ENCODE results near the gene MYO1G. TPM values are rescaled to one million over a fixed set of nuclear protein-coding genes. Genes with fewer than 3 reads are reported as not detected.
"Not testable (repeated sequence)": the region's sequence is repeated elsewhere in the genome, so short reads cannot be mapped to it uniquely, and the experiment has no call there.

The MYO1G gene
- total RNA-seq, 1 donor from 2014 or later: 36.3 TPM

- H3K27ac ChIP-seq: no peak overlapping the region
- no peak for TF ChIP-seq CTCF (IDR thresholded peaks at IDR 0.05)
- no peak overlapping the region for H3K4me3 ChIP-seq
- no peaks in the 10 kb centered on the region for H3K4me1 ChIP-seq
- DNase-seq (no peak), ATAC-seq (no peak)
- H3K36me3 ChIP-seq: no peaks in the 10 kb centered on the region
- intact Hi-C loops (cut with DNase I): no loop called here
- H3K27me3 ChIP-seq (ENCODE audit: low read depth): no peaks in the 10 kb centered on the region
- no peaks in the 10 kb centered on the region for H3K9me3 ChIP-seq
Measured at GRCh38 chr7:44944821-44945220, 34.0 kb downstream of the MYO1G start.

- Histone ChIP-seq H3K4me3 (no peak overlapping the region), H3K27ac (no peak overlapping the region), H3K27me3 (ENCODE audit: low read depth) (no peaks in the 10 kb centered on the region), H3K4me1 (no peaks in the 10 kb centered on the region), H3K36me3 (no peaks in the 10 kb centered on the region), H3K9me3 (no peaks in the 10 kb centered on the region)
- no peak for ATAC-seq
- no peak for DNase-seq
- intact Hi-C loops (cut with DNase I): no loop called here
- no peak for TF ChIP-seq CTCF (IDR thresholded peaks at IDR 0.05)
Measured at GRCh38 chr7:44943631-44944030, 35.2 kb downstream of the MYO1G start.

GRCh38 chr7:44937426-44937825, 41.4 kb downstream of the MYO1G start:
- no peak for DNase-seq
- no peaks in the 10 kb centered on the region for H3K36me3 ChIP-seq
- no peak for ATAC-seq
- H3K27me3 ChIP-seq (ENCODE audit: low read depth): no peaks in the 10 kb centered on the region
- H3K27ac ChIP-seq: no peak overlapping the region
- intact Hi-C loops (cut with DNase I): no loop called here
- no peak for TF ChIP-seq CTCF (IDR thresholded peaks at IDR 0.05)
- H3K4me1 ChIP-seq: no peaks in the 10 kb centered on the region
- no peaks in the 10 kb centered on the region for H3K9me3 ChIP-seq
- no peak overlapping the region for H3K4me3 ChIP-seq

GRCh38 chr7:44936322-44936721, 42.5 kb downstream of the MYO1G start:
- Histone ChIP-seq H3K27me3 (ENCODE audit: low read depth) (no peaks in the 10 kb centered on the region), H3K27ac (no peak overlapping the region), H3K4me1 (no peaks in the 10 kb centered on the region), H3K36me3 (no peaks in the 10 kb centered on the region), H3K9me3 (no peaks in the 10 kb centered on the region), H3K4me3 (no peak overlapping the region)
- no peak for DNase-seq
- intact Hi-C loops (cut with DNase I): no loop called here
- TF ChIP-seq CTCF (IDR thresholded peaks at IDR 0.05): no peak
- ATAC-seq: no peak

GRCh38 chr7:44935583-44935982, 43.2 kb downstream of the MYO1G start:
- Histone ChIP-seq H3K36me3 (no peaks in the 10 kb centered on the region), H3K9me3 (no peaks in the 10 kb centered on the region), H3K4me3 (no peak overlapping the region), H3K27ac (no peak overlapping the region), H3K27me3 (ENCODE audit: low read depth) (no peaks in the 10 kb centered on the region), H3K4me1 (no peaks in the 10 kb centered on the region)
- intact Hi-C loops (cut with DNase I): no loop called here
- no peak for DNase-seq
- no peak for ATAC-seq
- TF ChIP-seq CTCF (IDR thresholded peaks at IDR 0.05): no peak

- DNase-seq: no peak
- ATAC-seq: no peak
- Histone ChIP-seq H3K9me3 (no peaks in the 10 kb centered on the region), H3K36me3 (no peaks in the 10 kb centered on the region), H3K4me1 (no peaks in the 10 kb centered on the region), H3K4me3 (no peak overlapping the region), H3K27me3 (ENCODE audit: low read depth) (no peaks in the 10 kb centered on the region), H3K27ac (no peak overlapping the region)
- intact Hi-C loops (cut with DNase I): no loop called here
- TF ChIP-seq CTCF (IDR thresholded peaks at IDR 0.05): no peak
Measured at GRCh38 chr7:44935016-44935415, 43.8 kb downstream of the MYO1G start.

GRCh38 chr7:44934510-44934909, 44.3 kb downstream of the MYO1G start:
- ATAC-seq, DNase-seq: not testable (repeated sequence)

More at GRCh38 chr7:44934510-44934909, 44.3 kb downstream of the MYO1G start:
- H3K27ac ChIP-seq; H3K4me3 ChIP-seq; H3K9me3 ChIP-seq; intact Hi-C loops (cut with DNase I); H3K36me3 ChIP-seq; H3K4me1 ChIP-seq; H3K27me3 ChIP-seq (ENCODE audit: low read depth): not testable (repeated sequence)

Data from lower lobe of right lung (tissue), 2 donors.